Activated CD4-positive, alpha-beta T cell treated with anti-CD3 and anti-CD28 coated beads for 36 hours (primary cell): Measurements from ENCODE around the gene KCNC1. TPM values are rescaled to one million over a fixed set of nuclear protein-coding genes. Genes with fewer than 3 reads are reported as not detected.
A peak's percentile ranks its signal among the peaks of the same experiment; 100 is the strongest.

Experiments used
- ATAC-seq: fragments of 200-7000 bp; cut with Tn5 transposase; one replicate; pipeline ENCODE4 v1.10.0; 2021; ENCODE audit warnings: mild to moderate bottlenecking, moderate library complexity
- CTCF ChIA-PET: fragments of 350-600 bp; sonication (Branson Sonifier 250); formaldehyde crosslinking; loops from one replicate; lab custom pipeline; 2021; ENCODE audit warnings: antibody characterized with exemption; lab: Charles Lee
- POLR2A ChIA-PET: fragments of 350-600 bp; sonication (Branson Sonifier 250); formaldehyde crosslinking; loops from one replicate; lab custom pipeline; 2021; ENCODE audit warnings: antibody characterized with exemption, inconsistent platforms; lab: Charles Lee
- DNase-seq: peaks from one replicate; pipeline ENCODE4 v3.0.0-alpha.2; 2020
- H3K27ac Mint-ChIP-seq: one replicate; pipeline ENCODE4 v1.8.0; 2021; ENCODE audit warnings: mixed read lengths
- H3K27me3 Mint-ChIP-seq: one replicate; pipeline ENCODE4 v1.8.0; 2021; ENCODE audit warnings: mixed read lengths
- H3K36me3 Mint-ChIP-seq: one replicate; pipeline ENCODE4 v1.8.0; 2021; ENCODE audit warnings: low read depth, mixed read lengths
- H3K4me1 Mint-ChIP-seq: one replicate; pipeline ENCODE4 v1.8.0; 2021; ENCODE audit warnings: mixed read lengths
- H3K4me3 Mint-ChIP-seq: one replicate; pipeline ENCODE4 v1.8.0; 2021; ENCODE audit warnings: mild to moderate bottlenecking, moderate library complexity, mixed read lengths
- H3K9me3 Mint-ChIP-seq: one replicate; pipeline ENCODE4 v1.8.0; 2021; ENCODE audit warnings: low read depth, mixed read lengths
- intact Hi-C, 2 experiments: fragments of 100-400 bp; cut with DNase I in 1 of 2; cut with micrococcal nuclease in 1 of 2; formaldehyde crosslinking; loops; one replicate each; pipeline versions ENCODE4 v1.14.2 to v1.15.1; 2022 to 2024; cut with DNase I, micrococcal nuclease
- total RNA-seq, 2 experiments: library from RNA; stranded (reverse); gene quantifications; one replicate each; pipeline ENCODE4 v1.2.3, GENCODE V29; 2021

The KCNC1 gene
- total RNA-seq, 2 experiments from 2014 or later = not detected

DNA sequence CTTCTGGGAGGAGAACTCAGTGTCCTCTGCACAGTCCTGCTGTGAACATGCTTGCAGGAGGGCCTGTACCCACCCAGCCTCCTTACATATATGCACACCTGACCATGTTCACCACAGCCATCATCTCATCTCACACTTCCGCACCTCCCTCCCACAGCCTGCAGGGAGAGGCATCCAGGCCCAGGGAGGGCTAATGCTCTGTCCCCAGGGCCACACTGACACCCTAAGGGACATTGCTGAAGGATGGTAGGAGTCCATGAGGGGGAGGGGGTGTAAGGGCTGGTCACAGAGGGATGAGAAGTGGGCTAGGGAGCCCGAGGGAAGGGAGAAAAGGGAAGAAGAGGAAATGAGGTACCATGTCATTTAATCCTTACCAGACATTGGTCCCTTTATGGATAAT lies 4.4 kb upstream of the KCNC1 start:
- no peaks in the 10 kb centered on the region for H3K9me3 Mint-ChIP-seq
- H3K27me3 Mint-ChIP-seq = peaks cover 36% of the 10 kb centered on the region
- POLR2A ChIA-PET = no interaction called here
- CTCF ChIA-PET = interaction anchor here (0.6 to 7.6 kb wide), 22 partner anchors 10 to 303 kb away, joined by 3 to 115 read pairs (median 4); no protein-coding TSS in a partner anchor
- intact Hi-C loops = loop anchor here (1.0 to 2.0 kb wide), 2 partner anchors 131 to 377 kb away; partner anchors contain the start of gene SAAL1 (in 1 of the 2)
- no peak overlapping the region for H3K27ac Mint-ChIP-seq
- ATAC-seq (no peak), DNase-seq (no peak)
- no peak overlapping the region for H3K4me3 Mint-ChIP-seq
- H3K4me1 Mint-ChIP-seq = peaks cover 5% of the 10 kb centered on the region
- no peaks in the 10 kb centered on the region for H3K36me3 Mint-ChIP-seq

DNA sequence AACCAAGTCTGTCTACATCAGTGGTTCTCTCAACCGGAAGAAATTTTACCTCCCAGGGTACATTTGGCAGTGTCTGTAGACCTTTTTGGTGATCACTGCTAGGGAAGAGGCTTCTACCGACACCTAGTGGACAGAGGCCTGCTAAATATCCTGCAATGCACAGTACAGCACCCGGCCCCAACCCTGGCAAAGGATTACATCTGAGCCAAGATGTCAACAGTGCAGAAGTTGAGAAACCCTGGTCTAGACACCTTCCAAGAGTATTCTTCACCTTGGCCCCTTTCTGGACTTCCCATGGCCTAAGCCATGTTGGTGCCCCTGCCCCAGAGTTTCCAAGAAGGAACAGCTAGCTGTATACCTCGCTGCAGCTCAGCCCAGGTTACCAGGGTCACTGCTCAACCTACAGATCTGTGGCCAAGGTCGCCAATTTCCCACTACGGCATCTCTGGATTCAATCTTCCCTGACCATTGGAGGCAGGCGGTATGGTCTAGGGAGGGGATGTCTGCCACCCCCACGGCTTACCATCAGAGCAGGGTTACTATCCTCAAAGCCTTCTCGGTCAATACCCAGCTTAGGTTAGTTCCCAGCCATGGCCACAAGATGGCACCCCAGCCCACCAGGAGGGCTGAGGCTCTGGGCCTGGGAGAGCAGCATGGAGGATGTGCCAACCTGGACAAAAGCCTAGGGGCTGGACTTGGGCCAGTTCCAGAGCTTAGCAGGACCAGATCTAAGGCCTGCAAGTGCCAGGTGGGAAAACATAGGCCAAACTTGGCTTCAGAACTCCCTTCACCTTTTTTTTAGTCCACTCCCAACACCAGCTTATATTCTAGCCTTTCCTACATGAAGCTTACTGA lies 3.7 kb upstream of the KCNC1 start:
- ATAC-seq = peak; percentile 88
- Mint-ChIP-seq H3K27me3 (peaks cover 36% of the 10 kb centered on the region), H3K4me3 (no peak overlapping the region), H3K4me1 (peaks cover 5% of the 10 kb centered on the region), H3K9me3 (no peaks in the 10 kb centered on the region), H3K27ac (no peak overlapping the region), H3K36me3 (no peaks in the 10 kb centered on the region)
- POLR2A ChIA-PET = no interaction called here
- CTCF ChIA-PET = interaction anchor here (0.5 to 7.6 kb wide), 39 partner anchors 11 to 380 kb away, joined by 3 to 115 read pairs (median 4); no protein-coding TSS in a partner anchor
- DNase-seq = peak; percentile 84
- intact Hi-C loops = loop anchor here (1.0 to 2.0 kb wide), 3 partner anchors 132 to 376 kb away; partner anchors contain the start of gene SAAL1 (in 1 of the 2)

DNA sequence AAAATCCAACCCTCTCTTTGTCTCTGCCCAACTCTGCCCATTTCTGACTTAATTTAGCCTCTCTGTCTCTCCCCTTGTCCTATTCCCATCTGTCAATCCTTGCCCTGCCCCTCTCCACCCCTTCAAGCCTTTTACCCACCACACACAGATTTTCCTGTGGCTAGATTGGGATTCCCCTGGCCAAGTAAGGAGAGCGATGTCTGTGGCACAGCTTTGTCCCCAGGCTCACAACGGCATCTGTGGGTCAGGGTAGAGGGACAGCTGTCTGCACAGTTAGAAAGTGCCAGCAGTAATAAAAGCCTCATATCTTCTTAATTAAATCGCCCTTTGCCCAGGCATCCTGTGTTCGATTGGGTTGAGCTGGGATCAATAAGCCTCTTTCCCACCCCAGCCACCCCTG lies 1.3 kb upstream of the KCNC1 start:
- no peak overlapping the region for H3K27ac Mint-ChIP-seq
- H3K27me3 Mint-ChIP-seq = peaks cover 47% of the 10 kb centered on the region
- CTCF ChIA-PET = interaction anchor here (0.7 to 7.6 kb wide), 2 partner anchors 132 to 246 kb away, joined by 3 to 115 read pairs; no protein-coding TSS in a partner anchor
- ATAC-seq = no peak
- no peak overlapping the region for H3K4me3 Mint-ChIP-seq
- H3K4me1 Mint-ChIP-seq = peaks cover 5% of the 10 kb centered on the region
- intact Hi-C loops = no loop called here
- POLR2A ChIA-PET = no interaction called here
- H3K9me3 Mint-ChIP-seq = no peaks in the 10 kb centered on the region
- H3K36me3 Mint-ChIP-seq = no peaks in the 10 kb centered on the region
- no peak for DNase-seq

DNA sequence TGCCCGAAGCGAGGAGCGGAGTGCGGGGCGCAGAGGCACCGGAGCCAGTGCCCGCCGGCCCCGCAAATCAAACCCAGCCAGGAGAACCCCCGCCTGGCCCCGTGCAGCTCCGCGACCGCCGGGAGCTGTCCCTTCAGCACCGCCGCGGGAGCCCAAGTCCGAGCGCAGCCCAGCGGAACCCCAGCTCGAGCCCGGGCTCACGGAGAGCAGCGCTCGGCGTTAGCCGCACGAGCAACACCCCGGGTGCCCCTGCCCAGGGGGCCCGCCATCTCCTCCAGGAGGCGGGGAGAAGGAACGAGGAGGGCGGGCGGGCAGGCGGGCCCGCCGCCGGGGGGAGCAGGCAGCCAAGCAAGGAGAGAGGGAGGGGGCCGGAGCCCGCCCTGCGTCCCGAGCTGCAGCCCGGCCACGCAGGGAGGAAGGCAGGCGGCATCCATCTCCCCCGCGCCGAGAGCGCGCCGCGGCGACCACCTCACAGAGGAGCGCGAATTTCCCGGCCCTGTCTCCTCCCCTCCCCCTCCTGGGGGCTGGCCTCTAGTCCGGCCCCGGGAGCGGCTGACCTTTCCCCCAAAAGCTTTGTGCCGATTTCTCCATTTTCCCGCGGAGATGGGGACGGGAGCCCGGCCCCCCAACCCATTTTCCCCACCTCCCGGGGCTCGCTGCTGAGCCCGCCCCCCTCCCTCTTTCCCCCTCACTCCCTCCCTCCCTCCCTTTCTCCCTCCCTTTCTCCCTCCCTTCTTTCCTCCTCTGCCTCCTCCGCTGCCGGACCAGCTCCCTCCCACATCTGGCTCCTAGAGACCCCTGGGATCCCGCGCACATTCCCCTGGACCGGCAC lies 621 bp downstream of the KCNC1 start:
- Mint-ChIP-seq H3K27ac (no peak overlapping the region), H3K9me3 (no peaks in the 10 kb centered on the region), H3K36me3 (no peaks in the 10 kb centered on the region), H3K4me3 (no peak overlapping the region), H3K4me1 (peaks cover 5% of the 10 kb centered on the region), H3K27me3 (peaks cover 45% of the 10 kb centered on the region)
- ATAC-seq (peak; percentile 66), DNase-seq (peak; percentile 71)
- ChIA-PET POLR2A (no interaction called here), CTCF (interaction anchor here (1.0 to 7.6 kb wide), 2 partner anchors 15 to 244 kb away, joined by 4 to 115 read pairs; no protein-coding TSS in a partner anchor)
- intact Hi-C loops = no loop called here

DNA sequence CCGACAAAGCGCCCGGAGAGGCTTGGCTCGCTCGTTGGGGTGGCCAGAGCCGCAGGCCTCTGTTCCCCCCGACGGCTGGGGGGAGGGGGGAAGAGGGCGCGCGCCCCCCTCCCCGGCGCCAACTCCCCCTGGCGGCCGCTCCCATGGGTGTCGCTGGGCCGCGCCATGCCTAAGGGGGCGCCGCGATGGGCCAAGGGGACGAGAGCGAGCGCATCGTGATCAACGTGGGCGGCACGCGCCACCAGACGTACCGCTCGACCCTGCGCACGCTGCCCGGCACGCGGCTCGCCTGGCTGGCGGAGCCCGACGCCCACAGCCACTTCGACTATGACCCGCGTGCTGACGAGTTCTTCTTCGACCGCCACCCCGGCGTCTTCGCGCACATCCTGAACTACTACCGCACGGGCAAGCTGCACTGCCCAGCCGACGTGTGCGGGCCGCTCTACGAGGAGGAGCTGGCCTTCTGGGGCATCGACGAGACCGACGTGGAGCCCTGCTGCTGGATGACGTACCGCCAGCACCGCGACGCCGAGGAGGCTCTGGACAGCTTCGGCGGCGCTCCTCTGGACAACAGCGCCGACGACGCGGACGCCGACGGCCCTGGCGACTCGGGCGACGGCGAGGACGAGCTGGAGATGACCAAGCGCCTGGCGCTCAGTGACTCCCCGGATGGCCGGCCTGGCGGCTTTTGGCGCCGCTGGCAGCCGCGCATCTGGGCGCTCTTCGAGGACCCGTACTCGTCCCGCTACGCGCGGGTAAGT lies 1.4 kb downstream of the KCNC1 start:
- Mint-ChIP-seq H3K9me3 (no peaks in the 10 kb centered on the region), H3K4me3 (no peak overlapping the region), H3K27ac (no peak overlapping the region), H3K27me3 (peaks cover 44% of the 10 kb centered on the region), H3K36me3 (no peaks in the 10 kb centered on the region), H3K4me1 (peaks cover 5% of the 10 kb centered on the region)
- no peak for DNase-seq
- no peak for ATAC-seq
- intact Hi-C loops = no loop called here
- POLR2A ChIA-PET = no interaction called here
- CTCF ChIA-PET = interaction anchor here (7.6 kb wide), 1 partner anchor 243 kb away, joined by 115 read pairs; no protein-coding TSS in a partner anchor

DNA sequence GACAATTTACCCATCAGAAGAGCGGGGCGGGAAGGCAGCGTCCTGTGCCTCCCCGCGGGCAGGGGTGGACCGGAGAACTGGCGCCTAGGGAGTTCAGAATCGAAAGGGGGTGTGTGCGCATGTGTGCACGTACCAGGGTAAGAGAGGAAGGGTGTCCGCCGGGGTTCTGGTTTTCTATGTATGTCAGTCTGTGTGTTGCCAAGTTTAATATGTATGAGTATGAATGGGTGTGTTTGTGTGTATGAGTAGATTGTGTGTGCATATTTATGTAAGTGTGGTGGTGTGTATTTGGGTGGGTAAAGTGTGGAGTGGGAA lies 2.0 kb downstream of the KCNC1 start:
- ChIA-PET POLR2A (no interaction called here), CTCF (interaction anchor here (7.6 kb wide), 1 partner anchor 243 kb away, joined by 115 read pairs; no protein-coding TSS in a partner anchor)
- peaks cover 44% of the 10 kb centered on the region for H3K27me3 Mint-ChIP-seq
- intact Hi-C loops = no loop called here
- no peaks in the 10 kb centered on the region for H3K36me3 Mint-ChIP-seq
- H3K4me1 Mint-ChIP-seq = peaks cover 5% of the 10 kb centered on the region
- no peak overlapping the region for H3K4me3 Mint-ChIP-seq
- no peak for DNase-seq
- no peaks in the 10 kb centered on the region for H3K9me3 Mint-ChIP-seq
- ATAC-seq = no peak
- no peak overlapping the region for H3K27ac Mint-ChIP-seq

DNA sequence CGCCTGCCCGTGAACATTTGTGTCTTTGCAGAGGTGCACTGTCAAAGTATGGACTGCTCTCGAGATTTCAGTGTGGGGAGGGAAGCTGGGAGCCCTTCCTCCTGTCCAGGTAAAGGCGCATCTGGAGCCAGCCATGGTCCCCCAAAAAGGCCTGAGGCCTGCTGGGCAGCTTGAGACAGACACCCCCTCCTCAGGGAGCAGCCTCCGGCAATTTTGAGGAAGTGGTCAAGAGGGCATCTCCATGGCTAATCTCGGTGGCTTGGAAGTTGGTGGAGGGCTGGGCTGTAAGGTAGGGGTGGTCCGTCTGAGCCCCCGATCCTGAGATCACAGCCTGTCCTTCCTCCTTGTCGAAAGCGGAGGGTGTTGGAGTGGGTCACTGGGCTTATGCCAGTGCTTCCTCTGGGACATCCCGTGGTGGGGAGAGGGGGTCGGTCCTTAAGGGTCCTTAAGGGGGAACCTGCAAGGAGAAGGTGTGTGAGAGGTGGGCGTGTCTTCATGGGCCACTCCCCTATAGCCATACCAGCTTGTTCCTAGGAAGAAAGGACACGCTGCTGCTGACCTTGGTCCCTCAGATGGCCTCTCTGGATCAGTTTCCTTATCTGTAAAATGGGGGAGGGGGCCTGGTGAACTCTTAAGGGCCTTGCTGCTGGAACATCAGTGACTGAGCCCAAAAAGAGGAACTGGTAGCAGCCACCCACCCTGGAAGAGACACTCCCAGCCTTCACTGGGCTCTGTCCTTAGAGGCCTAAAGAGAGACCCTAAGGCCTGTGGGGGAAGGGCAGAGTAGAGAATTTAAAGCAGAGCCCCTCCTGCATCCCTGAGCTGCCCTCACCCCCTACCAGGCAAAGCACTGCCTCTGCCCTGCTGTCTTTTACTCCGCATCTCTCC lies 2.6 kb downstream of the KCNC1 start:
- H3K27ac Mint-ChIP-seq = no peak overlapping the region
- H3K9me3 Mint-ChIP-seq = no peaks in the 10 kb centered on the region
- ATAC-seq (no peak), DNase-seq (no peak)
- H3K36me3 Mint-ChIP-seq = no peaks in the 10 kb centered on the region
- peaks cover 5% of the 10 kb centered on the region for H3K4me1 Mint-ChIP-seq
- ChIA-PET POLR2A (no interaction called here), CTCF (no interaction called here)
- H3K4me3 Mint-ChIP-seq = no peak overlapping the region
- peaks cover 41% of the 10 kb centered on the region for H3K27me3 Mint-ChIP-seq
- intact Hi-C loops = no loop called here

DNA sequence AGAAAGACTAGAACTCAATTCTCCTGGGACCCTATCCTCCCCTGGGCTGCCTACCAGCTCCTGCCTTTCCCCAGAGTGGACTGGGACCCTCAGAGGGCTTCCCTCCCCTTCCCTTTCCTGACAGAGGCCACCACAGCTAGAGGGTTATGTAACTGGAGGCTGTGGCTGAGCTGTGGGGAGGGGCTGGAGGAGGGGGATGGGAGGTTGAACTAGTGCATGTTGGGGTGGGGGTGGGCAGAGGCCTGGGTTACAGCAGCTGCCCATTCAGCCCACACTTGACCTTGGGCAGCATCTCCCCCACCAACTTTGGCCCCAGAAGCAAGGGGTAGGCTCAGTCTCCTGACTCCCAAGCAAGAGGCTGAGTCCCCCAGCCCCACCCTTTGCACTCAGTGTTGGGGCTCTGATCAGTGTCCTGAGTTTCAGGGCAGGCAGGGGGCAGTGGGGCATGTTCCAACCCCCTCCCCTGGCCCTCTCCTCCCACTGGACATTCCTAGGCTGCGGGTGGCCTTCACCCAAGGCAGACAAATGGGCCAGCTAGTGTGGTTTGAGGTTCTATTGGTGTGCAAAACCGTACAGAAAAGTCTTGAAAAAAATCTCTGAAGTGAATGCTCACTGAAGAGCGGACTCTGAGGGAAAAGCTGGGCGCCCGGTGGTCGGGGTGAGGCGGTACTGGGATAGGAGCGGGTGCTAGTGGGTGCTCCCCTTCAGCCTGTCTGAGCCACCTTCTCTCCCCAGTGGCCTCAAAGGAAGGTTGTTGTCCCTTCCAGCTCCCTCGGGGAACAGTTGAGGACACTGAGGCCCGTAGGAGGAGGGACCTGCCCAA lies 3.8 kb downstream of the KCNC1 start:
- peaks cover 30% of the 10 kb centered on the region for H3K27me3 Mint-ChIP-seq
- H3K4me1 Mint-ChIP-seq = peaks cover 5% of the 10 kb centered on the region
- ATAC-seq = no peak
- DNase-seq = no peak
- ChIA-PET POLR2A (no interaction called here), CTCF (interaction anchor here (0.7 to 0.9 kb wide), 2 partner anchors 88 to 111 kb away, joined by 3 read pairs; no protein-coding TSS in a partner anchor)
- no peaks in the 10 kb centered on the region for H3K36me3 Mint-ChIP-seq
- intact Hi-C loops = no loop called here
- H3K4me3 Mint-ChIP-seq = no peak overlapping the region
- no peaks in the 10 kb centered on the region for H3K9me3 Mint-ChIP-seq
- no peak overlapping the region for H3K27ac Mint-ChIP-seq

DNA sequence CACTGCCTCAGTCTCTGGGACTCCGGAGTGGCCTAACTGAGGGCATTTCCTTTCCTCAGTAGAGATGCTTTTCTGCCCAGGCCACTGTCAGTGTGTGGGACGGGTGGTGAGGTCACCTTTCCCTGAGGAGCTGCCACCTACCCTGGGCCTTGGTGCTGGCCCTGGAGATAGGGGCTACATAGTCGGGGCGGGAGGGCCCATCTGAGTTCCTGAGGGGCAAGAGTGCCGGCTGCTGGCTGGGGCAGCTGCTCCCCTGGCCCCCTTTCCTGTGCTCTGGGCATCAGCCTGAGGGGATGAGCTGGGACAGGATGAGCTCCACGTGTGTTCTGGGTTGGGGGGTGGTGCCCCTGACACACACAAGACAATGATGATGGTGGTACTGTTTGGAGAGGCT lies 5.4 kb downstream of the KCNC1 start:
- DNase-seq (no peak), ATAC-seq (no peak)
- H3K4me3 Mint-ChIP-seq = no peak overlapping the region
- intact Hi-C loops = no loop called here
- H3K9me3 Mint-ChIP-seq = no peaks in the 10 kb centered on the region
- no peaks in the 10 kb centered on the region for H3K36me3 Mint-ChIP-seq
- no peaks in the 10 kb centered on the region for H3K4me1 Mint-ChIP-seq
- peaks cover 22% of the 10 kb centered on the region for H3K27me3 Mint-ChIP-seq
- H3K27ac Mint-ChIP-seq = no peak overlapping the region
- CTCF ChIA-PET = interaction anchor here (1.6 kb wide), 1 partner anchor 11 kb away, joined by 4 read pairs; no protein-coding TSS in a partner anchor
- POLR2A ChIA-PET = no interaction called here
